Astrocyte (in vitro differentiated cells and primary cell): ENCODE data around the gene SFT2D3.

ENCODE experiments used
- CTCF ChIP-seq: IDR thresholded peaks from 2 replicates; pipeline ENCODE4 v1.5.1; 2011; ENCODE audit warnings: low read depth, mild to moderate bottlenecking, inconsistent platforms, low read length, moderate library complexity; ENCODE audit not compliant: insufficient read depth
- EZH2 ChIP-seq: IDR thresholded peaks from 2 replicates; pipeline ENCODE4 v1.6.1; 2012; ENCODE audit warnings: mild to moderate bottlenecking, low read length, inconsistent platforms; ENCODE audit not compliant: insufficient read depth

DNA sequence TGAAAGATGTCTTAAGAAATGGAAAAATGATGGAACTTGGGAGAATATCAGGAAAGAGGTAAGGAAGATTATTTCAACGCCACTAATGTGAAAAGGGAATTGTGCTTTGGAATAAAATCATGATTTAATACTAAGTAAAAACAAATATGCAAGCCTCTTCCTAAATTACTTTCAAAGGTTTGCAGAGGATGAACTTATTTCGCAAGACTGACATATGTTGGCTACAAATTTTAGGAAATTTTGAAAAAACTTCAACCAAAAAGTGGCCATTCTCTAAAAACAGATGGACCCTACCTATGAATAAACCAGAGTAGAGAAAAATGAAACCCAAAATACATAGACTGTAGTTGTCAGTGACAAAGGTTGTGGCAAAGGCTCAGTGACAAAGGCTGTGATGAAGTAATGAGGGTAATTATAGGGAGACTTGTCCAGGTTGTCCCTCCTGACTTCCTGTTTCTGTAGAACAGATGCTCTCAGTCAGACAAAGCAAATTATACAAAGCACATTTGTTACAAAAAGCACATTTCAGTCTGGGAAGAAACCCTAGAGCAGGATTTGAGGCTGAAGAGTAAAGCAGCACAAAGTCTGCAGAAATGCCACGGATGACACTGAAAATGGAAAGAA, 39.5 kb downstream of the SFT2D3 start:
- no peak for TF ChIP-seq CTCF
- TF ChIP-seq EZH2 = no peak
